NCI-H1417 treated with DMSO at 0.1 percent for 48 hours (cell line): ENCODE results near the gene CYP3A5.
"Not testable (repeated sequence)": the region's sequence is repeated elsewhere in the genome, so short reads cannot be mapped to it uniquely, and the experiment has no call there.

Source experiments
- DNase-seq: peaks from one replicate; lab custom pipeline; 2025; lab: John Stamatoyannopoulos, UW

The CYP3A5 gene

GRCh38 chr7:99642027-99642426, 37.8 kb downstream of the CYP3A5 start:
- no peak for DNase-seq

- DNase-seq: no peak
These were observed 40.5 kb downstream of the CYP3A5 start for GRCh38 chr7:99639267-99639666.

DNA sequence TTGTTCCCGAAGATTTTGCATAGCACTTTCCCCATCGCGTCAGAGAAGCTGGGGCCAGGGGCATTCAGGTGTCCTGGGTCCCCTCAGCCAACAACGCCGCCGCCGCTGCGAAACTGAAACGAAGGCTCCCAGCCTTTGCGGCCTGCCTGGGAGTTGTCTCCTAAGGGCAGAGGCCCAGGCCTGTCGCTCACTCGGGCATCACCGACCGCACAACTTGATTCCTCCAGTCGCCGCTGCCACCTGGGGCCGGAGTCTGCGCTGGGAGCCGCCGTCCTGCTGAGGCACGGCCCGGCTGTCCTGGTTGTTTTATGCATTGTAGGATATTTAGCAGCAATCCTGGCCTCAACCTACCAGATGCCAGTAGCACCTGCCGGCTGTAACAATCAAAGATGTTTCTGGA, 41.1 kb downstream of the CYP3A5 start:
- DNase-seq: no peak

GRCh38 chr7:99637414-99637813, 42.4 kb downstream of the CYP3A5 start:
- DNase-seq: not testable (repeated sequence)

GRCh38 chr7:99631295-99632109, 48.3 kb downstream of the CYP3A5 start:
- no peak for DNase-seq

- DNase-seq: no peak
These were observed 50.2 kb downstream of the CYP3A5 start for GRCh38 chr7:99629643-99630042.

GRCh38 chr7:99628471-99629465, 51.0 kb downstream of the CYP3A5 start:
- DNase-seq: no peak

DNA sequence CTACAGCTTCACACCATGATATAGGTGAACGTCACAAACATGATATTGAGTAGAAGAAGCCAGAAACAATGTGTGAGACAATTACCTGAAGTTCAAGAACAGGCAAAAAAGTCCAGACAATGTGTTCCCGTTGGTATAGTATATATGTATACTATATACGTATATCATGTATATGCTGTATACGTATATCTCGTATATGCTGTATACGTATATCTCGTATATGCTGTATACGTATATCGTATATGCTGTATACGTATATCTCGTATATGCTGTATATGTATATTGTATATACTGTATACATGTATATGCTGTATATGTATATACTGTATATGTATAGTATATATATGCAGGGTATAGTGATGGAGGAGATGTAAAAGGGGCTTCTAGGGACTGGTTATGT, 52.3 kb downstream of the CYP3A5 start:
- no peak for DNase-seq

GRCh38 chr7:99626661-99627060, 53.1 kb downstream of the CYP3A5 start:
- DNase-seq: no peak

DNA sequence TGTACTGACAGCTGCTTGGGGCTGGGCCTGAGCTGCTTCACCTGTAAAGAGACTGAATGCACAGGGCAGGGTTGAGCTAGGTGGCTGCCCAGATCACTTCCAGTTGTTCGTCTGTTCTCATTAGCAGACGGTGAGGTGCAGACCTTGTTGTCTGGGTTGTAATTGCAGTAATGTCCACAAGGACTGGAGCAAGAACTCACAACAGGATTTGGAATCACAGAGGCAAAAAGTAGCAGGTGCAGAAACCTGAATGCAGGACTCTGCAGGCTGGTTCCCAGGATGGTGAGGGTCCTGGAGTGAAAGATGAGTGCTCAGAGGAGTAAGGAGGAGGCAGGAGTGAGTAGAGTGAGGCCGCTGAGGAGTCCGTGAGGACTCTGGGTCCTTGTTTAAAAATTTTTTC, 53.8 kb downstream of the CYP3A5 start:
- no peak for DNase-seq

GRCh38 chr7:99625321-99625720, 54.5 kb downstream of the CYP3A5 start:
- DNase-seq: no peak

DNA sequence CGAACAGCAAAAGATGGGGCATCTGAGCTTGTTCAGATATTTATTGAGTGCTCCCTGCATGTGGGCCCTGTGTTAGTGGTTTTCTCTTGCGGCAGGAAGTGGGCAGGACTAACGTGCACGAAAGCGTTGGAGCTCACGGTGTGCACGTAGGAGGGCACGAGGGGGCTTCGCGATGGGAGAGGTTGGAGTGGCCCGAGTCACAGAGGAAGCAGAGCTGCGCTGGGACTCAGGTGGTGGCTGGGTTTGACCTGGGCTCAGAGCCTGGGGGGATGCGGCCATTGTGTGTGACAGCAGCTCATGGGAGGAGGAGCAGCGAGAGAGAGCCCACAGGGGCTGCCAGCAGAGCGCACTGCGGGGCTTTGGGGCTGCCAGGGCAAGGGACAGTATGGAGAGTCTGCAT, 55.3 kb downstream of the CYP3A5 start:
- no peak for DNase-seq

- DNase-seq: no peak
These were observed 55.9 kb downstream of the CYP3A5 start for GRCh38 chr7:99623702-99624447.

- DNase-seq: no peak
These were observed 56.6 kb downstream of the CYP3A5 start for GRCh38 chr7:99623091-99623693.

DNA sequence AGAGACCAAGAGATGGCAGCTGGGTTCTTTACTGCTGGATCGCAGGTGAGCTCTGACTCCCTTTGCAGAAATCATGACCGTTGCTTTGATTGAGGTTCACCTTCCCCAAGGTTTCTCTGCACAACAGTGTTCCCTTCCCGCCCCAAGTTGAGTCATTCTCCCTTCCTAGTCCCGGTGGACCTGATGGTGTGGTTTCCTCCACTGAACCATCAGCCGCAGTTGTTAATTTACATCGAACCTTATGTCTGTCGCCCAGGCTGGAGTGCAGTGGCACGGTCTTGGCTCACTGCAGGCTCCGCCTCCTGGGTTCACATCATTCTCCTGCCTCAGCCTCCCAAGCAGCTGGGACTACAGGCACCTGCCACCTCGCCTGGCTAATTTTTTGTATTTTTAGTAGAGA, 57.2 kb downstream of the CYP3A5 start:
- DNase-seq: no peak

GRCh38 chr7:99621271-99621670, 58.5 kb downstream of the CYP3A5 start:
- no peak for DNase-seq

GRCh38 chr7:99619571-99620130, 60.1 kb downstream of the CYP3A5 start:
- no peak for DNase-seq

DNA sequence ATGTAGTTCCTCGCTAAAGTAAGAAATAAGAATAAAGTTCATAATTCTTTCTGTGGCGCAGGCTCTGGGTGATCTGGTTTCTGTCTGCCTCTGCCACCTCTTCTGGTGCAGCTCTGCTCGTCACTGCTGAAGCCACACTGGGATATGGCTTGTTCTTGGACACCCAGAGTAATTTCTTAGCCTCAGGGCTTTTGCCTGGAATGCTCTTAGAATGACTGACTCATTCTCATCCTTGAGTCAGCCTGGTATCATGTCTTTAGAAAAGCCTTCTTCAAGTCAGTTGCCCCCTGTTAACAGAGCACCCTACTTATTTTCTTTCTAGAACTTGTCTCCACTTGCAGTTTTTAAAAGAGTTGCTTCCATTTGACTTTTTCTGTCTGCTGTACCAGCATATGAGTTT, 61.1 kb downstream of the CYP3A5 start:
- DNase-seq: no peak

DNA sequence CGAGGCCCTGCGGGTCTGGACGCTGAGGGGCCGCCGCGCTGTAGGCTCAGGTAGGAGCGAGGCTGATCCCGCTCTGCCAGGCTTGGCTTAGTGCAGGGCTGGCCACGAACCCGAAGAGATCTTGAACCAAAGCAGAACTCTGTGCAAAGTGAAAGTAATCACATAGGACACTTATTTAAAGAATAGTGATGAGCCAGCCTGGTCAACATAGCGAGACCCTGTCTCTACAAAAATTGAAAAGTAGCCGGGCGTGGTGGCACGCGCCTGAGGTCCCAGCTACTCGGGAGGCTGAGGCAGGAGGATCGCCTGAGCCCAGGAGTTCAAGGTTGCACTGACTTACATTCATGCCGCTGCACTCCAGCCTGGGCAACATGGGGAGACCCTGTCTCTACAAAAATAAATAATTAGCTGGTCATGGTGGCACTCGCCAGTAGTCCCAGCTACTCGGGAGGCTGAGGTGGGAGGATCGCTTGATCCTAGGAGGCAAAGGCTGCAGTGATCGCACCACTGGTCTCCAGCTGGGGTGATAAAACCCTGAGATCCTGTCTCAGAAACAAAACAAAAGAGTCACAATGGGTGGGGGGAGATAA, 62.5 kb downstream of the CYP3A5 start:
- no peak for DNase-seq

DNA sequence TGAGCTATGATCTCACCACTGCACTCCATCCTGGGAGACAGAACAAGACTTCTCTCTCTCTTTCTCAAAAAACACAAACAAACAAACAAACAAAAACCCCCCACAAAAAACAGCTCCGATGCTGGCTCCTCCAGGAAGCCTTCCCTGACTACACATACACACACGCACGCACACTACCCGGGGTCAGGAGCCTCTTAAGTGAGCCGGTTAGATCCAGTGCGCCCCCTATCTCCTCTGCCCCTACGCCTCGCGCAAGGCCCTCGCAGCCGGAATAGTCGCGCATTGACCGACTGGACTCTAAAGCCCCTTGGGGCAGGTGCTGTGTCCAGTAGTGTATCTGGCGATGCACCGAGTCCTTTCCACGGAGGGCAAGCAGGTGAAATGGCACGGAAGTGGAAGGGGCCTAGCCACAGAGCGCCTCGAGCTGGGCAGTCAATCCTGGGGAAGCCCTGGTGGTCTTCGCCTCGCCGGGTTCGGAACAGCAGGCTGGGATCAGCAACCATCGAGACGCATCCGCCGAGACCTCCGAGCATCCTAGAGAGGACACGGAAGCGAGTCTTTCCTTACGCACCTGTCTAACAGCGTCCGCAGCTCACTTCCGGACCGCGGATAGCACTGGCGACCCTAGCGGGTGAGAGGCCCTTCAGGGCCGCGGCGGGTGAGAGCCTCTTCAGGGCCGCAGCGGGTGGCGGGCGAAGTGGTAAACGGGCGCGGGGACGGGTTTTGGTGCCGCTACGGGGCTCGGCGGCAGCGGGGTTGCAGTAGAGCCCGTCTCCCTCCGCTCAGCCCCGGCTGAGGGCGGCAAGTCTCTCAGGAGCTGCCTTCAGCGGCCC, 63.2 kb downstream of the CYP3A5 start, which contains the start of gene ZSCAN25:
TSS of gene ZSCAN25 (plus strand) at position 588 of the 833 bp plus-strand sequence. CDS start 2,661 bp downstream, outside the sequence.
- DNase-seq: peak; percentile 78
